Activated naive CD8-positive, alpha-beta T cell treated with anti-CD3 and anti-CD28 coated beads, Interleukin-2, amount 10 ng/mL, durations not matched to agents 7 days and 5 days (primary cell): ENCODE data around the gene DCAF11. TPM values are rescaled to one million over a fixed set of nuclear protein-coding genes. Genes with fewer than 3 reads are reported as not detected.

ENCODE experiments used
- ATAC-seq: fragments of 150-1000 bp; cut with Tn5 transposase; one replicate; pipeline ENCODE4 v1.10.0; 2021; ENCODE audit warnings: low read depth, moderate library complexity
- POLR2A ChIA-PET: fragments of 350-600 bp; sonication (Branson Sonifier 250); formaldehyde crosslinking; loops from one replicate; lab custom pipeline; 2021; ENCODE audit warnings: antibody characterized with exemption; lab: Charles Lee
- DNase-seq: peaks from one replicate; pipeline ENCODE4 v3.0.0; 2021
- H3K27ac Mint-ChIP-seq: one replicate; pipeline ENCODE4 v1.8.0; 2022; ENCODE audit warnings: mild to moderate bottlenecking, mixed read lengths
- H3K27me3 Mint-ChIP-seq: one replicate; pipeline ENCODE4 v1.8.0; 2022; ENCODE audit warnings: mild to moderate bottlenecking, moderate library complexity, mixed read lengths
- H3K36me3 Mint-ChIP-seq: one replicate; pipeline ENCODE4 v1.8.0; 2021; ENCODE audit warnings: mild to moderate bottlenecking, mixed read lengths
- H3K4me1 Mint-ChIP-seq: one replicate; pipeline ENCODE4 v1.8.0; 2021; ENCODE audit warnings: mixed read lengths
- H3K4me3 Mint-ChIP-seq: one replicate; pipeline ENCODE4 v1.8.0; 2022; ENCODE audit warnings: mild to moderate bottlenecking, moderate library complexity, mixed read lengths
- H3K9me3 Mint-ChIP-seq: one replicate; pipeline ENCODE4 v1.8.0; 2021; ENCODE audit warnings: mixed read lengths
- total RNA-seq, 2 experiments: library from RNA; stranded (reverse); gene quantifications; one replicate each; pipeline ENCODE4 v1.2.3, GENCODE V29; 2021

Gene DCAF11
- total RNA-seq, 2 experiments from 2014 or later: 100 to 105 TPM

- no peaks in the 10 kb centered on the region for H3K27me3 Mint-ChIP-seq
- H3K4me3 Mint-ChIP-seq: peak overlapping the region; percentile 33
- peak overlapping the region; percentile 88 for H3K27ac Mint-ChIP-seq
- ATAC-seq: no peak
- DNase-seq: no peak
- no peaks in the 10 kb centered on the region for H3K9me3 Mint-ChIP-seq
- POLR2A ChIA-PET: interaction anchor here (0.9 to 5.6 kb wide), 7 partner anchors 8 to 576 kb away, joined by 3 to 51 read pairs (median 6); partner anchors contain the start of genes DCAF11, EMC9, IRF9 and NRL
- H3K36me3 Mint-ChIP-seq: peaks cover 16% of the 10 kb centered on the region
- H3K4me1 Mint-ChIP-seq: peaks cover 32% of the 10 kb centered on the region
Observed at GRCh38 chr14:24132976-24133375, 18.4 kb downstream of the DCAF11 start.

DNA sequence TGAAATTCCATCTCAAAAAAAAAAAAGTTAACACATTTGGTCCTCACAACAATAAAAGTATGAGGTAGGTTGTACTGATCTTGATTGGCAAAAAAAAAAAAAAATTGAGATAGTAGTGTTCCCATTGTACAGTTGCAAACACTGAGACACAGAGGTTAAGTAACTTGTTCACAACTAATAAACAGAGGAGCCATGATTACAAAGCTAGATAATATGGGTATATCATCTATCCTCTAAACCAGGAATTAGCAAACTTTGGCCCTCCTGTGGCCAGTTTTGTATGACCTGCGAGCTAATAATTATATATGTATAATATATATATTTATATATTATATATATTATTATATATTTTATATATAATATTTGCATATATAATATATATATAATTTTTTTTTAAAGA is 19.2 kb downstream of the DCAF11 start:
- Mint-ChIP-seq H3K9me3 (no peaks in the 10 kb centered on the region), H3K27ac (no peak overlapping the region), H3K4me3 (no peak overlapping the region), H3K36me3 (peaks cover 24% of the 10 kb centered on the region), H3K27me3 (no peaks in the 10 kb centered on the region), H3K4me1 (peaks cover 38% of the 10 kb centered on the region)
- POLR2A ChIA-PET: interaction anchor here (0.9 to 5.6 kb wide), 6 partner anchors 8 to 577 kb away, joined by 3 to 51 read pairs (median 8); partner anchors contain the start of genes DCAF11, EMC9, IRF9 and NRL
- ATAC-seq (no peak), DNase-seq (no peak)

GRCh38 chr14:24135584-24135833 is 20.9 kb downstream of the DCAF11 start:
- H3K27me3 Mint-ChIP-seq: no peaks in the 10 kb centered on the region

GRCh38 chr14:24135834-24136683 is 21.5 kb downstream of the DCAF11 start, which contains the start of gene PSME1:
Gene PSME1 (plus strand): TSS chr14:24136194. CDS start chr14:24136263, 69 bp downstream.
- DNase-seq (peak; percentile 97), ATAC-seq (peak; percentile 87)
- no peaks in the 10 kb centered on the region for H3K9me3 Mint-ChIP-seq

More at GRCh38 chr14:24135584-24135833, 20.9 kb downstream of the DCAF11 start:
- Mint-ChIP-seq H3K9me3 (no peaks in the 10 kb centered on the region), H3K27ac (peak overlapping the region; percentile 94), H3K4me3 (peak overlapping the region; percentile 96), H3K36me3 (peaks cover 35% of the 10 kb centered on the region), H3K4me1 (peaks cover 50% of the 10 kb centered on the region)
- ATAC-seq (peak; percentile 1), DNase-seq (no peak)
- POLR2A ChIA-PET: interaction anchor here (0.5 to 7.5 kb wide), 20 partner anchors 11 to 301 kb away, joined by 3 to 176 read pairs (median 6); partner anchors contain the start of genes CHMP4A, DCAF11, IRF9 and NRL

DNA sequence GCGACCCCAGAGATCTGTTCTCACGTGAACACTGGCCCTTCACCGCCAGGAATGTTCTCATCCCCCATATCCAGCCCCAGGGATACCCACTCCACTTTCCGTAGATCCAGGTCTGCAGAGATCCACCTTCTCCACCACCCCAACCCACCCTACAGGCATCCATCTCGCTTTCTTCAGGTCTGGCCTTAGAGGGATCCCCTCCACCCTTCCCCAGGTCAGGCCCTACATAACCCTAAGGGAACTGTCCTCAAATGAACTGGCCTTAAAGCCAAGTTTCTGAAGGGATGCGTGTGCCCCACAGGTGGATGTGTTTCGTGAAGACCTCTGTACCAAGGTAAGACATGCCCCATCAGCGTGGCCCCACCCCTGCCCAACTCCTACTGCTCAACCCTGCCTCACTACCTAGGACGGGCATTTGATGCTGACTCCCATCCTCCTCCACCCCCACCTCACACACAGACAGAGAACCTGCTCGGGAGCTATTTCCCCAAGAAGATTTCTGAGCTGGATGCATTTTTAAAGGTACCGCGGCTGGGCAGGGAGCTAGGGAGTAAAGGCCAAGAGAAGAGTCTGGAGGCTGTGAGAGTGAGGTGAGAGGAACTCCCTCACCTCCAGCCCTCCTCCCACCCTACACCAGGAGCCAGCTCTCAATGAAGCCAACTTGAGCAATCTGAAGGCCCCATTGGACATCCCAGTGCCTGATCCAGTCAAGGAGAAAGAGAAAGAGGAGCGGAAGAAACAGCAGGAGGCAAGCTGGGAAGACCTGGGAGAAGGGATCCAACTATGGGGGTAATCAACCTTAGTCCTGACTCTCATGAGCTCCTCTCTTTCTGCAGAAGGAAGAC is 22.3 kb downstream of the DCAF11 start:
- POLR2A ChIA-PET: interaction anchor here (0.9 to 7.5 kb wide), 15 partner anchors 7 to 160 kb away, joined by 3 to 176 read pairs (median 13); partner anchors contain the start of genes CHMP4A, DCAF11, IRF9 and NRL
- DNase-seq (no peak), ATAC-seq (no peak)
- Mint-ChIP-seq H3K36me3 (peaks cover 39% of the 10 kb centered on the region), H3K27me3 (no peaks in the 10 kb centered on the region), H3K4me3 (peak overlapping the region; percentile 96), H3K4me1 (peaks cover 50% of the 10 kb centered on the region), H3K9me3 (no peaks in the 10 kb centered on the region), H3K27ac (peak overlapping the region; percentile 94)

More at GRCh38 chr14:24135834-24136683, 21.5 kb downstream of the DCAF11 start, which contains the start of gene PSME1:
- H3K27me3 Mint-ChIP-seq: no peaks in the 10 kb centered on the region
- POLR2A ChIA-PET: interaction anchor here (0.5 to 7.5 kb wide), 24 partner anchors 8 to 301 kb away, joined by 3 to 176 read pairs (median 4); partner anchors contain the start of genes CHMP4A, DCAF11, IRF9 and NRL
- peaks cover 51% of the 10 kb centered on the region for H3K4me1 Mint-ChIP-seq
- H3K27ac Mint-ChIP-seq: peak within 1 kb of the TSS; percentile 94
- H3K36me3 Mint-ChIP-seq: peaks cover 40% of the 10 kb centered on the region
- peak within 1 kb of the TSS; percentile 96 for H3K4me3 Mint-ChIP-seq

DNA sequence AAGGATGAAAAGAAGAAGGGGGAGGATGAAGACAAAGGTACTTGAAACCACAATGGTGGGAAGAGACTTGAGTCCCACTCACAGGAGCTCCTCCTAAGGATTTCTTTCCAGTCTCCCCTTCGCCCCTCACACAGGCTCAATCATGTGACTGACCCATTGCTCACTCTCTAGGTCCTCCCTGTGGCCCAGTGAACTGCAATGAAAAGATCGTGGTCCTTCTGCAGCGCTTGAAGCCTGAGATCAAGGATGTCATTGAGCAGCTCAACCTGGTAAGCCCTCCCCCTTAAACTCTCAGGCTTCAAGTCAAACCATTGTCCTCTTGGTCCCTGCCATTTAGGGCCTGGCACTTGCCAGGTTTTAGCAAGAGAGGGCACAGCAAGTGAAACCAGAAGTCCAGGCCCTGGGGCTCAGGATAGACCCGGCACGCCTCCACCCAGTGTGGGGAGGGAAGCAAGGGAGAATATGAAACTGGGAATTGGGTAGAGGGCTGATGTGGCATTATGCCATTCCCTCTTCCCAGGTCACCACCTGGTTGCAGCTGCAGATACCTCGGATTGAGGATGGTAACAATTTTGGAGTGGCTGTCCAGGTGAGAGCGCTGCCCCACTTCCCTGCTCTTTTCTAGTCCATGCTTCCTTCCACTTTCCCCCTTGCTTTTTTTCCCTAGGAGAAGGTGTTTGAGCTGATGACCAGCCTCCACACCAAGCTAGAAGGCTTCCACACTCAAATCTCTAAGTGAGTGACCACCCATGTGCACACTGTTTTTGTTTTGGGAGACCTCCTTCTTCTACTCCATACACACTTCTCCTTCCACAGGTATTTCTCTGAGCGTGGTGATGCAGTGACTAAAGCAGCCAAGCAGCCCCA is 23.2 kb downstream of the DCAF11 start:
- POLR2A ChIA-PET: interaction anchor here (1.2 to 7.5 kb wide), 11 partner anchors 9 to 76 kb away, joined by 3 to 176 read pairs (median 17); partner anchors contain the start of genes CHMP4A, DCAF11, IRF9 and NRL
- ATAC-seq (no peak), DNase-seq (no peak)
- Mint-ChIP-seq H3K4me3 (peak overlapping the region; percentile 100), H3K36me3 (peaks cover 42% of the 10 kb centered on the region), H3K27me3 (no peaks in the 10 kb centered on the region), H3K27ac (peak overlapping the region; percentile 94), H3K9me3 (no peaks in the 10 kb centered on the region), H3K4me1 (peaks cover 47% of the 10 kb centered on the region)

- POLR2A ChIA-PET: interaction anchor here (0.6 to 7.5 kb wide), 5 partner anchors 8 to 57 kb away, joined by 3 to 176 read pairs (median 94); partner anchors contain the start of genes DCAF11, IRF9, NRL and PSME2
- Mint-ChIP-seq H3K27ac (peak overlapping the region; percentile 76), H3K4me3 (peak overlapping the region; percentile 100), H3K9me3 (no peaks in the 10 kb centered on the region), H3K36me3 (peaks cover 47% of the 10 kb centered on the region), H3K4me1 (peaks cover 52% of the 10 kb centered on the region), H3K27me3 (no peaks in the 10 kb centered on the region)
- no peak for DNase-seq
- no peak for ATAC-seq
Observed at GRCh38 chr14:24138396-24139271, 24.1 kb downstream of the DCAF11 start.

- peaks cover 58% of the 10 kb centered on the region for H3K4me1 Mint-ChIP-seq
- H3K4me3 Mint-ChIP-seq: peak overlapping the region; percentile 100
- POLR2A ChIA-PET: interaction anchor here (0.6 to 14.1 kb wide), 7 partner anchors 8 to 106 kb away, joined by 3 to 347 read pairs (median 94); partner anchors contain the start of genes DCAF11, IRF9, NRL and PSME2
- H3K9me3 Mint-ChIP-seq: no peaks in the 10 kb centered on the region
- H3K27ac Mint-ChIP-seq: peak overlapping the region; percentile 76
- DNase-seq: no peak
- peaks cover 49% of the 10 kb centered on the region for H3K36me3 Mint-ChIP-seq
- no peaks in the 10 kb centered on the region for H3K27me3 Mint-ChIP-seq
- ATAC-seq: no peak
Observed at GRCh38 chr14:24139272-24139934, 24.8 kb downstream of the DCAF11 start.

DNA sequence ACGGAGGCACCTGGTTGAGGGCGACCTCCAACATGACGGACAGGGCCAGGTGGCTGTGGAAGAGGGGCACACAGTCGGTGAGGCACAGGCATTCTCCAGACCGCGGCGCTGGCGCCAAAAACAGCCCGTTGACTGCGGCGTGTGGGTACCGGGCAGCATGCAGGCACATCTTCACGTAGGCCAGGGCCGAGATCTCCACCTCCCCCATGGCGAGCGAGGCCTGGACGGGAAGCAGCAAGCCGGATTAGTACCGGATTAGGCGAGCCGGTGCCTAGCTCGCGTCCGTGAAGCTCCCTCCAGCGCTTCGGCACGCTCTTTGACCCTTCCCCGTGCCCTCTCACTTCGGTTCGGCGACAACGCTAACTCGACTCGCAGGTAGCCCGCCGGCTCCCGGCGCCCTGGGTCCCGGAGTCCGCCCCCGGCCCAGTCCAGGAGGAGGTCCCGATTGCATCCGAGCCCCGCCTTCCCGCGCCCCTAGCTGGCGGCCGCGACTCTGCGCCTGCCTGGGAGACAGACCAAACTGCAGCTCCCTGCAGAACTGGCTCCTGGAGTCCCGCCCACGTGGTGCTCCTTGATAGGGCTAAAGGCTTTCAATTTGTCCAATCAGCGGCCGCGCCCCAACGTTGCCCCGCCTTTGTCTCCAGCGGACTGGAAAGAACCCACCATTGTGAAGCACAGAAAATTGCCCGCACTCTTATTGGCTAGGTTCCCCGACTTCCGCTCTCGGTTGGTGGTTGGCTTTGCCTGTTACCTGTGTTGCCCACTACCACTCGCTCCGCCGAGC is 26.7 kb downstream of the DCAF11 start, which contains the start of gene EMC9:
Gene EMC9, minus strand, starts transcription at position 495 of the 784 bp plus-strand sequence. Its CDS starts 287 bp downstream, at position 208.
- ATAC-seq: peak; percentile 91
- Mint-ChIP-seq H3K4me3 (peak within 1 kb of the TSS; percentile 100), H3K9me3 (no peaks in the 10 kb centered on the region), H3K4me1 (peaks cover 63% of the 10 kb centered on the region), H3K36me3 (peaks cover 57% of the 10 kb centered on the region), H3K27ac (peak within 1 kb of the TSS; percentile 98), H3K27me3 (no peaks in the 10 kb centered on the region)
- POLR2A ChIA-PET: interaction anchor here (0.5 to 14.1 kb wide), 18 partner anchors 9 to 102 kb away, joined by 3 to 347 read pairs (median 6); partner anchors contain the start of genes CHMP4A, DCAF11, IRF9 and MDP1
- DNase-seq: peak; percentile 96

GRCh38 chr14:24143511-24143910 is 28.9 kb downstream of the DCAF11 start:
- Mint-ChIP-seq H3K4me1 (peaks cover 51% of the 10 kb centered on the region), H3K9me3 (no peaks in the 10 kb centered on the region), H3K27me3 (no peaks in the 10 kb centered on the region), H3K4me3 (peak overlapping the region; percentile 7), H3K27ac (peak overlapping the region; percentile 54), H3K36me3 (peaks cover 47% of the 10 kb centered on the region)
- POLR2A ChIA-PET: interaction anchor here (0.9 to 14.1 kb wide), 3 partner anchors 7 to 29 kb away, joined by 4 to 347 read pairs (median 4); partner anchors contain the start of genes DCAF11, IRF9, NRL and PSME1
- ATAC-seq: no peak
- DNase-seq: no peak
